ENCODE measurements around the gene COMMD10. TPM values are rescaled to one million over a fixed set of nuclear protein-coding genes. Genes with fewer than 3 reads are reported as not detected.

Gene COMMD10
- total and polyA plus RNA-seq, 8 donors, result 3.2 to 72.8 (median 35.4) TPM

DNA sequence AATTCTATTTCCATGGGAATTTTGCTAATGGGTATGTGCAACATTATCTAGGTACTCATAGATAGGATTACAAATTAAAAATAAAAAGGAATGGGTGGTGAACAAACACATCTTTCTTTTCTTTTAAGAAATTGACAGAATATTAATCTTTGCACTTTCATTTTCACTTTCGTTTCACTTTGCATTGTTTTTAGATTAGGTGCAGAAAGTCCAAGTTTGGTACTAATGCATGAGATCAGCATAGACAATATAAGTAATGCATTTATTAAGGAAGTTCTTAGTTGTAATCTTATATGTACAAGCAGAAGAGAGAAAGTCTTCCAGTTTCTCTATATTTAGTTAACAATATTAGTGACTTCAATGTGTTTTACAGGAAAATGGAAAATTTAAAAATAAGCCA lies 196.5 kb downstream of the COMMD10 start:
- H3K4me1 ChIP-seq, result no peaks in the 10 kb centered on the region
- DNase-seq, result no peak
- 51 to 69% (median 57%) methylated on average over 1 of the region's 1 CpG for whole genome bisulfite sequencing, 5 donors
- H3K4me3 ChIP-seq, result no peak overlapping the region
- intact Hi-C loops (cut with DNase I; ENCODE audit: low total_unique reads), result no loop called here
- H3K27me3 ChIP-seq, result no peaks in the 10 kb centered on the region
- H3K36me3 ChIP-seq, result peaks cover 0 to 3% (median 0%) of the 10 kb centered on the region in 4 donors
- no peak overlapping the region for H3K27ac ChIP-seq
- TF ChIP-seq, protein P1, sequence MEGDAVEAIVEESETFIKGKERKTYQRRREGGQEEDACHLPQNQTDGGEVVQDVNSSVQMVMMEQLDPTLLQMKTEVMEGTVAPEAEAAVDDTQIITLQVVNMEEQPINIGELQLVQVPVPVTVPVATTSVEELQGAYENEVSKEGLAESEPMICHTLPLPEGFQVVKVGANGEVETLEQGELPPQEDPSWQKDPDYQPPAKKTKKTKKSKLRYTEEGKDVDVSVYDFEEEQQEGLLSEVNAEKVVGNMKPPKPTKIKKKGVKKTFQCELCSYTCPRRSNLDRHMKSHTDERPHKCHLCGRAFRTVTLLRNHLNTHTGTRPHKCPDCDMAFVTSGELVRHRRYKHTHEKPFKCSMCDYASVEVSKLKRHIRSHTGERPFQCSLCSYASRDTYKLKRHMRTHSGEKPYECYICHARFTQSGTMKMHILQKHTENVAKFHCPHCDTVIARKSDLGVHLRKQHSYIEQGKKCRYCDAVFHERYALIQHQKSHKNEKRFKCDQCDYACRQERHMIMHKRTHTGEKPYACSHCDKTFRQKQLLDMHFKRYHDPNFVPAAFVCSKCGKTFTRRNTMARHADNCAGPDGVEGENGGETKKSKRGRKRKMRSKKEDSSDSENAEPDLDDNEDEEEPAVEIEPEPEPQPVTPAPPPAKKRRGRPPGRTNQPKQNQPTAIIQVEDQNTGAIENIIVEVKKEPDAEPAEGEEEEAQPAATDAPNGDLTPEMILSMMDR (IDR thresholded peaks at IDR 0.05), result no peak
- TF ChIP-seq POLR2A (IDR thresholded peaks at IDR 0.05) (no peak), EP300 (IDR thresholded peaks at IDR 0.05) (no peak), POLR2AphosphoS5 (IDR thresholded peaks at IDR 0.05) (no peak)
- peaks cover 0 to 18% (median 11%) of the 10 kb centered on the region in 4 donors for H3K9me3 ChIP-seq

DNA sequence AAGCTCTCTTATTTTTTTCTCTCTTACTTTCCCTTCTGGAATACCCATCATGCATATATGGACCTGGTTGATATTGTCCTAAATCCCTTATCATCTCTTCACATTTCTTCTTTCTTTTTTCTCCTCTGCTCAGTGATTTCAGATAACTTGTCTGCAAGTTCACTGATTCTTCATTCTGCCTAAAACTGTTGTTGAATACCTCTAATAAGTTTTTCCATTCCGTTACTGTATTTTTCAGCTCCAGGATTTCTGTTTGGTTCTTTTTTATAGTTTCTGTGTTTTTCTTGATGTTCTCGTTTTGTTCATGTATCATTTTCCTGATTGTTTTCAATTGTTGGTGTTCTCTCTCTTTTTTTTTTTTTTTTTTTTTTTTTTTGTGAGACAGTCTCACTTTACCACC lies 203.7 kb downstream of the COMMD10 start:
- Histone ChIP-seq H3K27ac (no peak overlapping the region), H3K9me3 (peaks cover 0 to 22% (median 6%) of the 10 kb centered on the region in 4 donors), H3K4me3 (no peak overlapping the region), H3K27me3 (no peaks in the 10 kb centered on the region), H3K4me1 (no peaks in the 10 kb centered on the region), H3K36me3 (peaks cover 0 to 9% (median 5%) of the 10 kb centered on the region in 4 donors)
- no peak for DNase-seq
- intact Hi-C loops (cut with DNase I; ENCODE audit: low total_unique reads), result no loop called here
- 95 to 99% (median 97%) methylated on average over 2 of the region's 2 CpGs for WGBS, 5 donors
- TF ChIP-seq POLR2A (IDR thresholded peaks at IDR 0.05) (no peak), POLR2AphosphoS5 (IDR thresholded peaks at IDR 0.05) (no peak), EP300 (IDR thresholded peaks at IDR 0.05) (no peak)
- TF ChIP-seq, protein P1 (IDR thresholded peaks at IDR 0.05), result no peak

DNA sequence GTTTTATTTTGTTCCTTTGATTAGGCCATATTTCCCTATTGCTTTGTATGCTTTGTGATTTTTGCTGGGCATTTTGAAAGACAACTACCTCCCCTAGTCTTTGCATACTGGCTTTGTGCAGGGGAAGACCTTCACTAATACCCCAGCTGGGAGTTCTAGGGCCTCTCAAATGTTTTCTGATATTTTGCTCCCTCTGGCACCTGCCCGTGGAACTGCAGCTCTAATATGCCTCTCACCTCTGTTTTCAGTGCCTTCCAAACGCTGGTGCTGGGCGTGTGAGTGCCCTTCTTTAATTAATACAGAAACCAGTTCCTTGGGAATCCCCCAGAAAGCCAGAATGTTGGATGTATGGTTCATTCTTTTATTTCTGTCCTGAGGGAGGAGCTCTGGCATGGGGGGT lies 204.5 kb downstream of the COMMD10 start:
- TF ChIP-seq POLR2A (IDR thresholded peaks at IDR 0.05), result no peak
- TF ChIP-seq EP300 (IDR thresholded peaks at IDR 0.05), result no peak
- TF ChIP-seq, protein P1 (IDR thresholded peaks at IDR 0.05), result no peak
- TF ChIP-seq POLR2AphosphoS5 (IDR thresholded peaks at IDR 0.05), result no peak
- WGBS, 5 donors, result 74 to 85% (median 83%) methylated on average over 3 of the region's 3 CpGs
- Histone ChIP-seq H3K27ac (no peak overlapping the region), H3K4me1 (no peaks in the 10 kb centered on the region), H3K9me3 (peaks cover 0 to 22% (median 6%) of the 10 kb centered on the region in 4 donors), H3K27me3 (no peaks in the 10 kb centered on the region), H3K4me3 (no peak overlapping the region), H3K36me3 (peaks cover 0 to 9% (median 5%) of the 10 kb centered on the region in 4 donors)
- no peak for DNase-seq
- intact Hi-C loops (cut with DNase I; ENCODE audit: low total_unique reads), result no loop called here

DNA sequence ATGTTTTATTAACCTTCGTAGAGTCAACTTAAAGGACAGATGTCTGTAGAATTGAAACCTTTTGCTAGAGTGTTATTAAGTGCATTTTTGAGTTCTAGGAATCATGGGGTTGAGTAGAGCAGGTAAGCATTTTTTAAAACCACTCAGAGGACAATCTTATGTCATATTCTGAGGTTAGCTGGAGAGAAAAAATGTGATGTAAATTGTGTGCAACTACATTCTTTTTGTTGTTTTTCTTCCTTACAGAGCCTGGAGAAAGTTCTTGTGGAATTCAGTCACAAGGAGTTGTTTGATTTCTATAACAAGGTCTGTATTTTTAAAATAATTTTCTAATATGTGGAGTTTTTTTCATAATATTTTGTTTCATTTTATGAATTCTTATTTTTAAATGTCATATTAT lies 206.4 kb downstream of the COMMD10 start:
- H3K36me3 ChIP-seq, result peaks cover 0 to 9% (median 8%) of the 10 kb centered on the region in 4 donors
- no peak overlapping the region for H3K27ac ChIP-seq
- intact Hi-C loops (cut with DNase I; ENCODE audit: low total_unique reads), result no loop called here
- H3K4me3 ChIP-seq, result no peak overlapping the region
- 87 to 96% (median 90%) methylated on average over 1 of the region's 1 CpG for WGBS, 5 donors
- H3K27me3 ChIP-seq, result no peaks in the 10 kb centered on the region
- peaks cover 0 to 22% (median 6%) of the 10 kb centered on the region in 4 donors for H3K9me3 ChIP-seq
- no peaks in the 10 kb centered on the region for H3K4me1 ChIP-seq
- TF ChIP-seq POLR2A (IDR thresholded peaks at IDR 0.05), result no peak
- no peak for TF ChIP-seq EP300 (IDR thresholded peaks at IDR 0.05)
- no peak for TF ChIP-seq POLR2AphosphoS5 (IDR thresholded peaks at IDR 0.05)
- TF ChIP-seq, protein P1 (IDR thresholded peaks at IDR 0.05), result no peak
- DNase-seq, result no peak

Measured in stomach (tissue), 9 donors.